Endothelial cell (in vitro differentiated cells): ENCODE results near the gene HPS3. TPM values are rescaled to one million over a fixed set of nuclear protein-coding genes. Genes with fewer than 3 reads are reported as not detected.

Experiments used
- DNase-seq: peaks from one replicate; pipeline ENCODE4 v3.0.0; 2021; ENCODE audit warnings: low spot score
- H3K27ac Mint-ChIP-seq: one replicate; pipeline ENCODE4 v1.8.0; 2021; ENCODE audit warnings: mixed read lengths, inconsistent platforms; ENCODE audit not compliant: unreplicated experiment
- H3K27me3 Mint-ChIP-seq: one replicate; pipeline ENCODE4 v1.8.0; 2021; ENCODE audit warnings: mild to moderate bottlenecking, moderate library complexity, mixed read lengths, inconsistent platforms; ENCODE audit not compliant: unreplicated experiment
- H3K36me3 Mint-ChIP-seq: one replicate; pipeline ENCODE4 v1.8.0; 2021; ENCODE audit warnings: mild to moderate bottlenecking, low read depth, mixed read lengths, inconsistent platforms; ENCODE audit not compliant: unreplicated experiment
- H3K4me1 Mint-ChIP-seq: one replicate; pipeline ENCODE4 v1.8.0; 2021; ENCODE audit warnings: mild to moderate bottlenecking, mixed read lengths, inconsistent platforms; ENCODE audit not compliant: unreplicated experiment
- H3K4me3 Mint-ChIP-seq: one replicate; pipeline ENCODE4 v1.8.0; 2021; ENCODE audit warnings: mild to moderate bottlenecking, mixed read lengths, inconsistent platforms; ENCODE audit not compliant: unreplicated experiment
- H3K9me3 Mint-ChIP-seq: one replicate; pipeline ENCODE4 v1.8.0; 2021; ENCODE audit warnings: mixed read lengths, inconsistent platforms; ENCODE audit not compliant: unreplicated experiment
- CTCF ChIP-seq: fragments of 200-600 bp; sonication (generic); IDR thresholded peaks from one replicate; pipeline ENCODE4 v1.5.0; 2021; ENCODE audit warnings: antibody characterized with exemption; ENCODE audit not compliant: unreplicated experiment
- total RNA-seq: library from RNA; stranded (reverse); fragmentation: NEBNext Ultra II Directional; extraction: Animal tissue kit (Norgen Biotek cat#: 25700); gene quantifications from one replicate; pipeline ENCODE4 v1.2.1, GENCODE V29; 2021; ENCODE audit not compliant: unreplicated experiment

Gene HPS3
- total RNA-seq, 1 donor from 2014 or later = 18.8 TPM

DNA sequence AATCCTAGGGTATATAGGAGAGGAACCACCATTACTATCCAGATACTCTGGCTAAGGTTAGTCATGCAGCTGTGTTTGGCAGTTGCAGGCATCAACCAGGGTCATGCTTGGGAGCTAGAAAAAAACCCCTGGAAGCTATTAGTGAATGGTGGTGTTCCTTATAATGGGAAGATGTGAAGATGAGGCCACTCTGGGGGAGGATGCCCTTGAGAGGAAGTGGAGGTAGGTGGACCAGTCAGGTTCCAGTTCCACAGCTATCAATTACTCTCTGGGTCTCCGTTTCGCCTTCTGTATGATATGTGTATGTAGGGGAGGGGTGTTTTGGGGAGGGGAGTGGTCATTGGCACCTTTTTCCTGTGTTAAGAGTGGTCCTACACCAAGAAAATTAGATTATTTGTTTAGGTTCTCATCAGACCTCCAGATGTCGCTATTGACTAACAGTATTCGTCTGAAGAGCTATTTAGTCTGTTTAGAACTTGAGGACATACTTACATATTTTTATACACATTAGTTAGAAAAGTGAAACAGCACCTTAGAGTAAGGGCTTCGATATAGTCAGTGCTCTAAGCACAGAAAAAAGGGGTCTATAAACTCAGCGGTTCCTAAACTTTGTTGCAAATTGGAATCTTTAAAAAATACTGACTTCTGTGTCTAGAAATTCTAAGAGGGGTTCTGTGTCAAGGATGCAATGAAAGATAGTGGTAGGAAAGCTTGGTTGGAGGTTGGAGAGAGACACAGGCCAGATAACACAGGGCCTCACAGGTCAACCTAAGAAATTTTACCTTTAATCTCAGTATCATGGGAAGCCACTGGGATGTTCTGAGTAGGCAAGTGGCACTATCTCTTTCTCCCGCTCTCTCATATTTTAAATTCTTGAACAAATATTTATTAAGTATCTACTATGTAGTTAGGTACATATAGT, 9.1 kb upstream of the HPS3 start:
- H3K27me3 Mint-ChIP-seq = peaks cover 1% of the 10 kb centered on the region
- no peaks in the 10 kb centered on the region for H3K4me1 Mint-ChIP-seq
- no peaks in the 10 kb centered on the region for H3K36me3 Mint-ChIP-seq
- peak; percentile 41 for TF ChIP-seq CTCF
- no peak overlapping the region for H3K4me3 Mint-ChIP-seq
- no peaks in the 10 kb centered on the region for H3K9me3 Mint-ChIP-seq
- DNase-seq = no peak
- H3K27ac Mint-ChIP-seq = no peak overlapping the region

- no peak for TF ChIP-seq CTCF
- H3K27ac Mint-ChIP-seq = no peak overlapping the region
- H3K9me3 Mint-ChIP-seq = no peaks in the 10 kb centered on the region
- DNase-seq = no peak
- no peaks in the 10 kb centered on the region for H3K4me1 Mint-ChIP-seq
- peaks cover 1% of the 10 kb centered on the region for H3K27me3 Mint-ChIP-seq
- H3K4me3 Mint-ChIP-seq = no peak overlapping the region
- H3K36me3 Mint-ChIP-seq = no peaks in the 10 kb centered on the region
These were observed 6.5 kb upstream of the HPS3 start for GRCh38 chr3:149122721-149123578.

- no peaks in the 10 kb centered on the region for H3K36me3 Mint-ChIP-seq
- no peak overlapping the region for H3K27ac Mint-ChIP-seq
- H3K4me3 Mint-ChIP-seq = peak overlapping the region; percentile 90
- peaks cover 13% of the 10 kb centered on the region for H3K4me1 Mint-ChIP-seq
- no peaks in the 10 kb centered on the region for H3K9me3 Mint-ChIP-seq
- DNase-seq = no peak
- no peak for TF ChIP-seq CTCF
- peaks cover 3% of the 10 kb centered on the region for H3K27me3 Mint-ChIP-seq
These were observed 617 bp upstream of the HPS3 start for GRCh38 chr3:149128821-149129220.

DNA sequence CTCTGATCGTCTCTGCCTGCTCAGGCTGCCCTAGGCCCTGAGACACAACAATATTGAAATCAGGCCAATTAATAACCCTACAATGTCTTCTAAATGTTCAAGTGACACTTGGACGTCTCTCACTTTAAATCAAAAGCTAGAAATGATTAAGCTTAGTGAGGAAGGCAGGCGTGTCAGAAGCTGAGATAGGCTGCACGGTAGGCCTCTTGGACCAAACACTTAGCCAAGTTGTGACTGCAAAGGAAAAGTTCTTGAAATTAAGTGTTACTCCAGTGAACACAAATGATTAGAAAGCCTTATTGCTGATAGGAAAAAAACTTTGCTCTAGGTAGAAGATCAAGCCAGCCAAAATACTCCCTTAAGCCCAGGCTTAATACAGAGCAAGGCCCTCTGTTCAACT, 2.2 kb downstream of the HPS3 start:
- peaks cover 3% of the 10 kb centered on the region for H3K27me3 Mint-ChIP-seq
- H3K36me3 Mint-ChIP-seq = no peaks in the 10 kb centered on the region
- H3K9me3 Mint-ChIP-seq = no peaks in the 10 kb centered on the region
- H3K4me3 Mint-ChIP-seq = no peak overlapping the region
- no peak for TF ChIP-seq CTCF
- H3K4me1 Mint-ChIP-seq = peaks cover 13% of the 10 kb centered on the region
- DNase-seq = no peak
- H3K27ac Mint-ChIP-seq = no peak overlapping the region
